B cell (primary cell): ENCODE measurements around the gene SPTY2D1. TPM values are rescaled to one million over a fixed set of nuclear protein-coding genes. Genes with fewer than 3 reads are reported as not detected.
"Not testable (repeated sequence)": the region's sequence is repeated elsewhere in the genome, so short reads cannot be mapped to it uniquely, and the experiment has no call there.

Source experiments
- ATAC-seq: fragments of 200-7000 bp; cut with Tn5 transposase; one replicate; pipeline ENCODE4 v1.10.0; 2021; ENCODE audit warnings: low read depth, mild to moderate bottlenecking, moderate number of reproducible peaks, moderate library complexity
- CTCF ChIA-PET: fragments of 350-600 bp; sonication (Branson Sonifier 250); formaldehyde crosslinking; loops from one replicate; lab custom pipeline; 2021; ENCODE audit warnings: antibody characterized with exemption, inconsistent platforms; lab: Charles Lee
- POLR2A ChIA-PET: fragments of 350-600 bp; sonication (Branson Sonifier 250); formaldehyde crosslinking; loops from one replicate; lab custom pipeline; 2021; ENCODE audit warnings: antibody characterized with exemption; lab: Charles Lee
- DNase-seq: peaks from one replicate; pipeline ENCODE4 v3.0.0; 2013
- H2AFZ ChIP-seq: 2 replicates; pipeline ENCODE4 v1.6.1; 2012; ENCODE audit warnings: mild to moderate bottlenecking, low read depth, low read length; ENCODE audit not compliant: insufficient read depth, poor library complexity, severe bottlenecking
- H3K27ac ChIP-seq, 2 donors: 1 replicate in 1 of 2; 2 replicates in 1 of 2; pipeline ENCODE4 v1.5.1; 2012 to 2013; ENCODE audit warnings: low read length in 2 of 2, mild to moderate bottlenecking in 2 of 2, moderate library complexity in 1 of 2
- H3K27me3 ChIP-seq, 4 experiments: fragments of 200-600 bp in 1 of 4; sonication (generic) in 1 of 4; replicated peaks in 1 of 4; 1 replicate in 2 of 4; 2 replicates in 2 of 4; pipeline versions ENCODE4 v1.6.1 to v1.7.0; 2013 to 2016; ENCODE audit warnings: low read length in 3 of 4, mild to moderate bottlenecking in 2 of 4, mixed read lengths in 1 of 4, moderate library complexity in 1 of 4; ENCODE audit not compliant: insufficient read depth in 4 of 4, control insufficient read depth in 3 of 4; ENCODE audit errors: control extremely low read depth in 1 of 4
- H3K36me3 ChIP-seq, 2 experiments: replicated peaks in 1 of 2; 1 replicate in 1 of 2; 2 replicates in 1 of 2; pipeline versions ENCODE4 v1.6.1 to v1.7.1; 2013; ENCODE audit warnings: low read length in 1 of 2; ENCODE audit not compliant: insufficient read depth in 2 of 2, control insufficient read depth in 1 of 2; ENCODE audit errors: control extremely low read depth in 1 of 2, extremely low read depth in 1 of 2
- H3K4me1 ChIP-seq, 2 donors: fragments of 200-600 bp in 1 of 2; sonication (generic) in 1 of 2; 1 replicate in 1 of 2; 2 replicates in 1 of 2; pipeline versions ENCODE4 v1.5.1 to v1.6.1; 2013 to 2017; ENCODE audit warnings: low read length in 2 of 2; ENCODE audit not compliant: control insufficient read depth in 2 of 2, insufficient read depth in 2 of 2
- H3K4me2 ChIP-seq: replicated peaks from 2 replicates; pipeline ENCODE3; 2012; ENCODE audit warnings: mild to moderate bottlenecking, low read depth, low read length; ENCODE audit not compliant: poor library complexity, severe bottlenecking
- H3K4me3 ChIP-seq, 5 experiments: fragments of 200-600 bp in 1 of 5; sonication (generic) in 1 of 5; 1 replicate in 3 of 5; 2 replicates in 2 of 5; pipeline versions ENCODE4 v1.5.1 to v1.7.0; 2011 to 2016; ENCODE audit warnings: low read length in 4 of 5, mild to moderate bottlenecking in 4 of 5, low read depth in 2 of 5, control low read depth in 1 of 5, moderate library complexity in 1 of 5; ENCODE audit not compliant: insufficient read depth in 1 of 5; ENCODE audit errors: control extremely low read depth in 1 of 5, extremely low read depth in 1 of 5
- H3K79me2 ChIP-seq: fragments of 200-600 bp; sonication (generic); one replicate; pipeline ENCODE4 v1.6.0; 2016; ENCODE audit warnings: low read length; ENCODE audit not compliant: control insufficient read depth, insufficient read depth
- H3K9ac ChIP-seq: fragments of 200-600 bp; sonication (generic); 2 replicates; pipeline ENCODE4 v1.6.1; 2017; ENCODE audit warnings: mild to moderate bottlenecking, low read length, moderate library complexity
- H3K9me3 ChIP-seq, 3 donors: one replicate each; pipeline versions ENCODE4 v1.6.1 to v1.7.1; 2013; ENCODE audit warnings: low read length in 2 of 3; ENCODE audit not compliant: control insufficient read depth in 2 of 3, insufficient read depth in 1 of 3; ENCODE audit errors: control extremely low read depth in 1 of 3
- H4K20me1 ChIP-seq: 2 replicates; pipeline ENCODE4 v1.6.0; 2012; ENCODE audit warnings: mild to moderate bottlenecking, low read length; ENCODE audit not compliant: insufficient read depth, control insufficient read depth, poor library complexity, severe bottlenecking
- H3K27ac Mint-ChIP-seq: one replicate; pipeline ENCODE4 v1.8.0; 2021; ENCODE audit warnings: mixed read lengths
- H3K27me3 Mint-ChIP-seq: one replicate; pipeline ENCODE4 v1.8.0; 2021; ENCODE audit warnings: mixed read lengths
- H3K4me1 Mint-ChIP-seq: one replicate; pipeline ENCODE4 v1.8.0; 2021; ENCODE audit warnings: mixed read lengths
- H3K4me3 Mint-ChIP-seq: one replicate; pipeline ENCODE4 v1.8.0; 2021; ENCODE audit warnings: mixed read lengths
- H3K9me3 Mint-ChIP-seq: one replicate; pipeline ENCODE4 v1.8.0; 2022; ENCODE audit warnings: mixed read lengths; ENCODE audit not compliant: insufficient read depth
- CTCF ChIP-seq: fragments of 200-600 bp; IDR thresholded peaks from one replicate; pipeline ENCODE4 v1.8.0; 2022; ENCODE audit warnings: antibody characterized with exemption, mild to moderate bottlenecking
- EZH2 ChIP-seq: IDR thresholded peaks from 2 replicates; pipeline ENCODE4 v1.6.1; 2012; ENCODE audit warnings: borderline replicate concordance, low read depth, mild to moderate bottlenecking, moderate library complexity, low read length; ENCODE audit not compliant: insufficient read depth, poor library complexity, severe bottlenecking
- WGBS: methylation state at CpG from one replicate; pipeline ENCODE4 v1.1.5; 2013; ENCODE audit warnings: missing lambda C conversion rate; ENCODE audit not compliant: insufficient coverage; 5-methylcytosine and 5-hydroxymethylcytosine counted together
- intact Hi-C: fragments of 100-400 bp; cut with micrococcal nuclease; formaldehyde crosslinking; loops from one replicate; pipeline ENCODE4 v1.10.0; 2022
- polyA plus RNA-seq: library from polyadenylated mRNA; depleted of rRNA; stranded (reverse); fragments of >200 nt; gene quantifications from 2 replicates; pipeline ENCODE4 v1.2.3, GENCODE V29; 2012
- total RNA-seq, 2 donors: library from RNA; stranded (reverse); fragments of 120-200 nt in 1 of 2; gene quantifications; 1 replicate in 1 of 2; 2 replicates in 1 of 2; pipeline versions ENCODE4 v1.2.3 to v1.2.4, GENCODE V29; 2013 to 2022

SPTY2D1 gene
- total and polyA plus RNA-seq, 2 donors (not counting 1 experiment from before 2014, with no cell fraction given) = 4.7 to 17.8 TPM

GRCh38 chr11:18650353-18650752, 16.2 kb upstream of the SPTY2D1 start:
- Mint-ChIP-seq H3K4me1 (no peaks in the 10 kb centered on the region), H3K4me3 (no peak overlapping the region), H3K27me3 (no peaks in the 10 kb centered on the region), H3K9me3 (no peaks in the 10 kb centered on the region), H3K27ac (no peak overlapping the region)
- no peaks in the 10 kb centered on the region for H3K4me1 ChIP-seq
- CTCF ChIA-PET = interaction anchor here (1.4 kb wide), 1 partner anchor 110 kb away, joined by 5 read pairs; no protein-coding TSS in a partner anchor
- H4K20me1 ChIP-seq = no peaks in the 10 kb centered on the region
- no peak overlapping the region for H2AFZ ChIP-seq
- H3K9me3 ChIP-seq = no peaks in the 10 kb centered on the region
- H3K27me3 ChIP-seq = no peaks in the 10 kb centered on the region
- no CpG with 5 or more reads among the region's 4 CpGs for WGBS
- H3K36me3 ChIP-seq = no peaks in the 10 kb centered on the region
- no peaks in the 10 kb centered on the region for H3K79me2 ChIP-seq
- ATAC-seq = no peak
- DNase-seq = no peak
- intact Hi-C loops = no loop called here
- no peak overlapping the region for H3K9ac ChIP-seq
- H3K4me2 ChIP-seq = no peak overlapping the region
- no peak overlapping the region for H3K4me3 ChIP-seq
- H3K27ac ChIP-seq = no peak overlapping the region
- TF ChIP-seq EZH2 (no peak), CTCF (no peak)
- POLR2A ChIA-PET = no interaction called here

GRCh38 chr11:18643034-18643433, 8.9 kb upstream of the SPTY2D1 start:
- H3K27me3 ChIP-seq, H3K27ac ChIP-seq, H3K4me1 ChIP-seq, ATAC-seq, H3K4me3 Mint-ChIP-seq, H3K4me2 ChIP-seq, H3K79me2 ChIP-seq, H3K9ac ChIP-seq, H2AFZ ChIP-seq, H3K9me3 ChIP-seq, H4K20me1 ChIP-seq, POLR2A ChIA-PET, CTCF ChIA-PET, DNase-seq, H3K4me3 ChIP-seq, H3K36me3 ChIP-seq, H3K4me1 Mint-ChIP-seq, H3K27ac Mint-ChIP-seq, H3K9me3 Mint-ChIP-seq, intact Hi-C loops: not testable (repeated sequence)
- WGBS = 78% methylated on average over 1 of the region's 4 CpGs
- H3K27me3 Mint-ChIP-seq = peaks cover 22% of the 10 kb centered on the region
